SK-N-SH (cell line): ENCODE results near the gene ATXN7. TPM values are rescaled to one million over a fixed set of nuclear protein-coding genes. Genes with fewer than 3 reads are reported as not detected.

Source experiments
- CTCF ChIA-PET: fragments of 300-600, 350-600 bp; formaldehyde crosslinking; extraction: SDS; loops from one replicate; lab custom pipeline; 2021; lab: Yijun Ruan, JAX
- POLR2A ChIA-PET: fragments of 350-600 bp; sonication (Branson Sonifier 250); formaldehyde crosslinking; extraction: SDS; loops from one replicate; lab custom pipeline; 2020; ENCODE audit warnings: antibody characterized with exemption, inconsistent platforms; lab: Yijun Ruan, JAX
- DNase-seq: peaks from one replicate; pipeline ENCODE4 v3.0.0; 2012
- H2AFZ ChIP-seq: fragments of 200-600 bp; sonication (generic); 2 replicates; pipeline ENCODE4 v1.8.1; 2016; ENCODE audit warnings: antibody characterized with exemption, mild to moderate bottlenecking, low read depth
- H3F3A ChIP-seq: fragments of 200-600 bp; sonication (generic); replicated peaks from 2 replicates; pipeline ENCODE3; 2016; ENCODE audit warnings: antibody characterized with exemption, mild to moderate bottlenecking; ENCODE audit not compliant: insufficient read depth
- H3K27ac ChIP-seq, 2 experiments: fragments of 200-500 bp in 1 of 2; fragments of 200-600 bp in 1 of 2; sonication (Bioruptor generic) in 1 of 2; sonication (generic), shearing (Covaris generic) in 1 of 2; 2 replicates each; pipeline versions ENCODE4 v1.5.1 to v1.6.1; 2014 to 2016; ENCODE audit warnings: low read depth in 2 of 2, inconsistent platforms in 1 of 2, low read length in 1 of 2, mild to moderate bottlenecking in 1 of 2, mixed read lengths in 1 of 2
- H3K27me3 ChIP-seq: fragments of 200-600 bp; sonication (generic), shearing (Covaris generic); 2 replicates; pipeline ENCODE4 v1.6.1; 2016; ENCODE audit warnings: mixed run types; ENCODE audit not compliant: insufficient read depth
- H3K36me3 ChIP-seq, 2 experiments: fragments of 200-500 bp in 1 of 2; fragments of 200-600 bp in 1 of 2; sonication (Bioruptor generic) in 1 of 2; sonication (generic) in 1 of 2; replicated peaks in 1 of 2; 2 replicates each; pipeline versions ENCODE3 to v1.5.1; 2014 to 2016; ENCODE audit warnings: low read length in 1 of 2, mild to moderate bottlenecking in 1 of 2; ENCODE audit not compliant: insufficient read depth in 2 of 2, control insufficient read depth in 1 of 2
- H3K4me1 ChIP-seq, 2 experiments: fragments of 200-500 bp in 1 of 2; fragments of 200-600 bp in 1 of 2; sonication (Bioruptor generic) in 1 of 2; sonication (generic), shearing (Covaris generic) in 1 of 2; 2 replicates each; pipeline versions ENCODE4 v1.5.1 to v1.6.1; 2014 to 2016; ENCODE audit warnings: low read depth in 1 of 2, low read length in 1 of 2, mixed run types in 1 of 2; ENCODE audit not compliant: insufficient read depth in 2 of 2, control insufficient read depth in 1 of 2
- H3K4me2 ChIP-seq: fragments of 200-600 bp; sonication (generic), shearing (Covaris generic); 2 replicates; pipeline ENCODE4 v1.6.1; 2017; ENCODE audit warnings: mixed run types
- H3K4me3 ChIP-seq, 2 experiments: fragments of 200-500 bp in 1 of 2; fragments of 200-600 bp in 1 of 2; sonication (Bioruptor generic) in 1 of 2; sonication (generic), shearing (Covaris generic) in 1 of 2; 2 replicates each; pipeline versions ENCODE4 v1.5.1 to v1.8.1; 2014 to 2016; ENCODE audit warnings: low read depth in 2 of 2, inconsistent platforms in 1 of 2, low read length in 1 of 2, mild to moderate bottlenecking in 1 of 2, mixed read lengths in 1 of 2, moderate library complexity in 1 of 2
- H3K79me2 ChIP-seq: fragments of 200-600 bp; sonication (generic); 2 replicates; pipeline ENCODE4 v1.8.1; 2017; ENCODE audit warnings: mild to moderate bottlenecking; ENCODE audit not compliant: insufficient read depth
- H3K9ac ChIP-seq: fragments of 200-600 bp; sonication (generic); 2 replicates; pipeline ENCODE4 v1.6.1; 2017; ENCODE audit warnings: mixed run types
- H3K9me2 ChIP-seq: fragments of 200-600 bp; sonication (generic); 2 replicates; pipeline ENCODE4 v1.6.1; 2017; ENCODE audit warnings: mixed run types
- H3K9me3 ChIP-seq: fragments of 200-600 bp; sonication (generic); 2 replicates; pipeline ENCODE4 v1.6.1; 2017; ENCODE audit warnings: mixed run types, mild to moderate bottlenecking, moderate library complexity
- H4K20me1 ChIP-seq: fragments of 200-600 bp; sonication (generic); 2 replicates; pipeline ENCODE4 v1.6.1; 2017; ENCODE audit warnings: mild to moderate bottlenecking, mixed run types; ENCODE audit not compliant: insufficient read depth
- CHD2 ChIP-seq: fragments of 150-350 bp; IDR thresholded peaks from 2 replicates; pipeline ENCODE4 v1.6.1; 2018; ENCODE audit warnings: low read length; ENCODE audit not compliant: partially characterized antibody
- ELF1 ChIP-seq: IDR thresholded peaks from 2 replicates; pipeline ENCODE4 v1.4.0; 2012
- EP300 ChIP-seq, 2 experiments: IDR thresholded peaks; 2 replicates each; pipeline versions ENCODE4 v1.4.0 to v1.6.1; 2012; ENCODE audit warnings: borderline replicate concordance in 1 of 2, low read depth in 1 of 2, low read length in 1 of 2
- EZH2phosphoT487 ChIP-seq: fragments of 200-600 bp; sonication (generic); IDR thresholded peaks from 2 replicates; pipeline ENCODE4 v1.6.1; 2017; ENCODE audit warnings: low read depth, mixed run types, mild to moderate bottlenecking, antibody characterized with exemption, moderate library complexity, borderline replicate concordance
- FOSL2 ChIP-seq: IDR thresholded peaks from 2 replicates; pipeline ENCODE4 v1.4.0; 2012; ENCODE audit warnings: low read depth, mild to moderate bottlenecking, moderate library complexity, borderline replicate concordance
- FOXM1 ChIP-seq: IDR thresholded peaks from 2 replicates; pipeline ENCODE4 v1.4.0; 2012; ENCODE audit warnings: low read depth, mild to moderate bottlenecking
- GABPA ChIP-seq: IDR thresholded peaks from 2 replicates; pipeline ENCODE4 v1.4.0; 2012; ENCODE audit warnings: low read depth, mild to moderate bottlenecking
- JUND ChIP-seq: IDR thresholded peaks from 2 replicates; pipeline ENCODE4 v1.4.0; 2012
- MEF2A ChIP-seq: IDR thresholded peaks from 2 replicates; pipeline ENCODE4 v1.4.0; 2012; ENCODE audit warnings: low read depth, borderline replicate concordance
- MXI1 ChIP-seq: IDR thresholded peaks from 2 replicates; pipeline ENCODE4 v1.6.1; 2012; ENCODE audit warnings: mild to moderate bottlenecking, low read depth, low read length, improper control_type of control experiment
- NFIC ChIP-seq: IDR thresholded peaks from 2 replicates; pipeline ENCODE4 v1.4.0; 2012; ENCODE audit warnings: borderline replicate concordance
- NRF1 ChIP-seq: IDR thresholded peaks from 2 replicates; pipeline ENCODE4 v1.6.1; 2012; ENCODE audit warnings: low read depth, mild to moderate bottlenecking, low read length
- POLR2AphosphoS5 ChIP-seq: IDR thresholded peaks from 2 replicates; pipeline ENCODE4 v1.6.1; 2012; ENCODE audit warnings: low read depth, low read length
- RAD21 ChIP-seq: IDR thresholded peaks from 2 replicates; pipeline ENCODE4 v1.6.1; 2012; ENCODE audit warnings: mild to moderate bottlenecking, low read length
- RFX5 ChIP-seq: IDR thresholded peaks from 2 replicates; pipeline ENCODE4 v1.6.1; 2012; ENCODE audit warnings: mild to moderate bottlenecking, improper control_type of control experiment, low read length
- RXRA ChIP-seq: IDR thresholded peaks from 2 replicates; pipeline ENCODE4 v1.4.0; 2012; ENCODE audit warnings: low read depth, mild to moderate bottlenecking, borderline replicate concordance
- SIN3A ChIP-seq: IDR thresholded peaks from 2 replicates; pipeline ENCODE4 v1.6.1; 2012; ENCODE audit warnings: low read depth, mild to moderate bottlenecking, low read length, moderate library complexity, borderline replicate concordance
- SMC3 ChIP-seq: IDR thresholded peaks from 2 replicates; pipeline ENCODE4 v1.6.1; 2012; ENCODE audit warnings: low read depth, low read length, improper control_type of control experiment
- TCF12 ChIP-seq: IDR thresholded peaks from 2 replicates; pipeline ENCODE4 v1.4.0; 2012
- YY1 ChIP-seq: IDR thresholded peaks from 2 replicates; pipeline ENCODE4 v1.4.0; 2012; ENCODE audit warnings: low read depth, mild to moderate bottlenecking
- WGBS: methylation state at CpG from one replicate; pipeline ENCODE4 v1.1.6; 2017; ENCODE audit warnings: low lambda C conversion rate; 5-methylcytosine and 5-hydroxymethylcytosine counted together
- polyA plus RNA-seq, 3 experiments: library from polyadenylated mRNA; depleted of rRNA; stranded (reverse); fragments of >200 nt; gene quantifications; 2 replicates each; pipeline ENCODE4 v1.2.3, GENCODE V29; 2012
- TF ChIP-seq, protein P1 (sequence below): IDR thresholded peaks from 2 replicates; pipeline ENCODE4; 2012
- TF ChIP-seq, protein P2 (sequence below): fragments of 200-600 bp; sonication (generic); IDR thresholded peaks from 2 replicates; pipeline ENCODE4 v1.6.1; 2017; ENCODE audit warnings: antibody characterized with exemption, mild to moderate bottlenecking, moderate library complexity
- TF ChIP-seq, protein P3 (sequence below): fragments of 150-350 bp; IDR thresholded peaks from 2 replicates; pipeline ENCODE4 v1.6.1; 2016; ENCODE audit warnings: mild to moderate bottlenecking, low read depth, low read length
- TF ChIP-seq, protein P4 (sequence below): IDR thresholded peaks from 2 replicates; pipeline ENCODE4 v1.4.0; 2012; ENCODE audit warnings: low read depth, borderline replicate concordance
- TF ChIP-seq, protein P5 (sequence below): IDR thresholded peaks from 2 replicates; pipeline ENCODE4 v1.4.0; 2012; ENCODE audit warnings: low read depth, borderline replicate concordance
- TF ChIP-seq, protein P6 (sequence below): IDR thresholded peaks from 2 replicates; pipeline ENCODE4 v1.4.0; 2012; ENCODE audit warnings: low read depth

Gene ATXN7
- polyA plus RNA-seq, 1 of the 3 experiments (the other 2 are of a cell fraction), result 6.2 TPM

DNA sequence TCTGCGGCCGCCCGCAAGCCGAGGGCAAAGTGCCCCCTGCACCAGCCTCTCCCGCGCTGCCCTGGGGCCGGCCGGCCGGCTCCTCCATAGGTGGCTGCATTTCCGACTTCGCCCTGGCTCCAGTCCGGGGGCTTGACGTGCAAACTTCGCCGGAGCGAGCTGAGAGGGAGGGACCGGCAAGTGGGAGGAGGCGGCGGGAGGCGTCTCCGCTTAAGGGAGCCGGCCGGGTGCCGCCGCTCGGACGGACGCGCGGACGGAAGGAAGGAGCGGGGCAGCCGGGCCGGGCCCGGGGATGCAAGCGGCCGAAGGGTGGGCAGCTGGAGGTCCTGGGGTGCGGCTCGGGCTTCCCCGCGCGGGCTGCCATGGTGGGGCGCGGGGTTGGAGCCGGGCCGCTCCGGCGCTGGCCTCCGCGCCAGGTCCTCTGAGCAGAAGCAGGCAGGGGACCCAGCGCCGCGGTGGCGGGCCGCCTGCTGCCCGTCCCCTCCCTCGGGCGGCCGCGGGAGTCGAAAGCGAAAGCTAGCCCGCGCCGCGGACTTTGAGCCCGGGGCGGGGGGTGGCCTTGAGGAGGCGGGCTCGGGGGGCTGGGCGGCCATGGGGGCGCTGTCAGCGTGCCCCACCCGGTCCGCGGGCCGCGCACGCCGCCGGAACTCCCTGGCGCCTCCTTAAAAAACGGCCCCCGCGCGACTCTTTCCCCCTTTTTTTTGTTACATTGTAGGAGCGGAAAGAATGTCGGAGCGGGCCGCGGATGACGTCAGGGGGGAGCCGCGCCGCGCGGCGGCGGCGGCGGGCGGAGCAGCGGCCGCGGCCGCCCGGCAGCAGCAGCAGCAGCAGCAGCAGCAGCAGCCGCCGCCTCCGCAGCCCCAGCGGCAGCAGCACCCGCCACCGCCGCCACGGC lies 48.5 kb downstream of the ATXN7 start, which contains the start of gene SCAANT1:
Gene SCAANT1 (minus strand): TSS at position 511 of the 895 bp plus-strand sequence.
- H3F3A ChIP-seq, result peaks cover 14% of the 10 kb centered on the region
- peak within 1 kb of the TSS; percentile 96 for H3K4me2 ChIP-seq
- H3K4me1 ChIP-seq, result peaks cover 13 to 18% of the 10 kb centered on the region in 2 experiments
- peaks cover 63% of the 10 kb centered on the region for H3K79me2 ChIP-seq
- POLR2A ChIA-PET, result no interaction called here
- CTCF ChIA-PET, result interaction anchor here (0.7 to 1.8 kb wide), 6 partner anchors 11 to 561 kb away, joined by 3 to 5 read pairs (median 3); partner anchors contain the start of gene PSMD6
- H3K27me3 ChIP-seq, result no peaks in the 10 kb centered on the region
- H3K9me2 ChIP-seq, result no peaks in the 10 kb centered on the region
- peak within 1 kb of the TSS; percentile 68 to 71 for H3K4me3 ChIP-seq
- H3K36me3 ChIP-seq, result peaks cover 11 to 20% of the 10 kb centered on the region in 2 experiments
- peak within 1 kb of the TSS; percentile 71; the same call in 1 of the 2 replicates for H2AFZ ChIP-seq
- H3K27ac ChIP-seq, result peak within 1 kb of the TSS; percentile 78 to 86
- peaks cover 8% of the 10 kb centered on the region; the same call in 1 of the 2 replicates for H4K20me1 ChIP-seq
- no peaks in the 10 kb centered on the region for H3K9me3 ChIP-seq
- H3K9ac ChIP-seq, result peak within 1 kb of the TSS; percentile 81
- peak; percentile 92 for DNase-seq
- 2% methylated on average over 22 of the region's 115 CpGs for WGBS
- TF ChIP-seq, protein P1, sequence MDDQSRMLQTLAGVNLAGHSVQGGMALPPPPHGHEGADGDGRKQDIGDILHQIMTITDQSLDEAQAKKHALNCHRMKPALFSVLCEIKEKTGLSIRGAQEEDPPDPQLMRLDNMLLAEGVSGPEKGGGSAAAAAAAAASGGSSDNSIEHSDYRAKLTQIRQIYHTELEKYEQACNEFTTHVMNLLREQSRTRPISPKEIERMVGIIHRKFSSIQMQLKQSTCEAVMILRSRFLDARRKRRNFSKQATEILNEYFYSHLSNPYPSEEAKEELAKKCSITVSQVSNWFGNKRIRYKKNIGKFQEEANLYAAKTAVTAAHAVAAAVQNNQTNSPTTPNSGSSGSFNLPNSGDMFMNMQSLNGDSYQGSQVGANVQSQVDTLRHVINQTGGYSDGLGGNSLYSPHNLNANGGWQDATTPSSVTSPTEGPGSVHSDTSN, result no peak
- no peak for TF ChIP-seq FOXM1
- TF ChIP-seq FOSL2, result no peak
- peak in 1 of 2 experiments; percentile 28; a peak in 1 of 4 replicates for TF ChIP-seq EP300 (IDR thresholded peaks at IDR 0.05; ENCODE audit: borderline replicate concordance in 1 of 2, low read depth in 1 of 2, low read length in 1 of 2)
- TF ChIP-seq NRF1, result no peak
- no peak; the same call in 1 of the 2 replicates for TF ChIP-seq POLR2AphosphoS5
- TF ChIP-seq, protein P2, sequence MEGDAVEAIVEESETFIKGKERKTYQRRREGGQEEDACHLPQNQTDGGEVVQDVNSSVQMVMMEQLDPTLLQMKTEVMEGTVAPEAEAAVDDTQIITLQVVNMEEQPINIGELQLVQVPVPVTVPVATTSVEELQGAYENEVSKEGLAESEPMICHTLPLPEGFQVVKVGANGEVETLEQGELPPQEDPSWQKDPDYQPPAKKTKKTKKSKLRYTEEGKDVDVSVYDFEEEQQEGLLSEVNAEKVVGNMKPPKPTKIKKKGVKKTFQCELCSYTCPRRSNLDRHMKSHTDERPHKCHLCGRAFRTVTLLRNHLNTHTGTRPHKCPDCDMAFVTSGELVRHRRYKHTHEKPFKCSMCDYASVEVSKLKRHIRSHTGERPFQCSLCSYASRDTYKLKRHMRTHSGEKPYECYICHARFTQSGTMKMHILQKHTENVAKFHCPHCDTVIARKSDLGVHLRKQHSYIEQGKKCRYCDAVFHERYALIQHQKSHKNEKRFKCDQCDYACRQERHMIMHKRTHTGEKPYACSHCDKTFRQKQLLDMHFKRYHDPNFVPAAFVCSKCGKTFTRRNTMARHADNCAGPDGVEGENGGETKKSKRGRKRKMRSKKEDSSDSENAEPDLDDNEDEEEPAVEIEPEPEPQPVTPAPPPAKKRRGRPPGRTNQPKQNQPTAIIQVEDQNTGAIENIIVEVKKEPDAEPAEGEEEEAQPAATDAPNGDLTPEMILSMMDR, result no peak
- TF ChIP-seq, protein P3, sequence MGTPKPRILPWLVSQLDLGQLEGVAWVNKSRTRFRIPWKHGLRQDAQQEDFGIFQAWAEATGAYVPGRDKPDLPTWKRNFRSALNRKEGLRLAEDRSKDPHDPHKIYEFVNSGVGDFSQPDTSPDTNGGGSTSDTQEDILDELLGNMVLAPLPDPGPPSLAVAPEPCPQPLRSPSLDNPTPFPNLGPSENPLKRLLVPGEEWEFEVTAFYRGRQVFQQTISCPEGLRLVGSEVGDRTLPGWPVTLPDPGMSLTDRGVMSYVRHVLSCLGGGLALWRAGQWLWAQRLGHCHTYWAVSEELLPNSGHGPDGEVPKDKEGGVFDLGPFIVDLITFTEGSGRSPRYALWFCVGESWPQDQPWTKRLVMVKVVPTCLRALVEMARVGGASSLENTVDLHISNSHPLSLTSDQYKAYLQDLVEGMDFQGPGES, result no peak
- TF ChIP-seq ELF1, result 0 out of 2 replicates have a peak, but pooled peaks have one; percentile 24
- TF ChIP-seq RXRA, result no peak
- TF ChIP-seq JUND, result no peak
- TF ChIP-seq, protein P4, sequence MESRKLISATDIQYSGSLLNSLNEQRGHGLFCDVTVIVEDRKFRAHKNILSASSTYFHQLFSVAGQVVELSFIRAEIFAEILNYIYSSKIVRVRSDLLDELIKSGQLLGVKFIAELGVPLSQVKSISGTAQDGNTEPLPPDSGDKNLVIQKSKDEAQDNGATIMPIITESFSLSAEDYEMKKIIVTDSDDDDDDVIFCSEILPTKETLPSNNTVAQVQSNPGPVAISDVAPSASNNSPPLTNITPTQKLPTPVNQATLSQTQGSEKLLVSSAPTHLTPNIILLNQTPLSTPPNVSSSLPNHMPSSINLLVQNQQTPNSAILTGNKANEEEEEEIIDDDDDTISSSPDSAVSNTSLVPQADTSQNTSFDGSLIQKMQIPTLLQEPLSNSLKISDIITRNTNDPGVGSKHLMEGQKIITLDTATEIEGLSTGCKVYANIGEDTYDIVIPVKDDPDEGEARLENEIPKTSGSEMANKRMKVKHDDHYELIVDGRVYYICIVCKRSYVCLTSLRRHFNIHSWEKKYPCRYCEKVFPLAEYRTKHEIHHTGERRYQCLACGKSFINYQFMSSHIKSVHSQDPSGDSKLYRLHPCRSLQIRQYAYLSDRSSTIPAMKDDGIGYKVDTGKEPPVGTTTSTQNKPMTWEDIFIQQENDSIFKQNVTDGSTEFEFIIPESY, result no peak
- TF ChIP-seq SMC3, result no peak
- TF ChIP-seq, protein P5, sequence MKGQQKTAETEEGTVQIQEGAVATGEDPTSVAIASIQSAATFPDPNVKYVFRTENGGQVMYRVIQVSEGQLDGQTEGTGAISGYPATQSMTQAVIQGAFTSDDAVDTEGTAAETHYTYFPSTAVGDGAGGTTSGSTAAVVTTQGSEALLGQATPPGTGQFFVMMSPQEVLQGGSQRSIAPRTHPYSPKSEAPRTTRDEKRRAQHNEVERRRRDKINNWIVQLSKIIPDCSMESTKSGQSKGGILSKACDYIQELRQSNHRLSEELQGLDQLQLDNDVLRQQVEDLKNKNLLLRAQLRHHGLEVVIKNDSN, result no peak
- TF ChIP-seq EZH2phosphoT487, result no peak
- no peak for TF ChIP-seq RFX5
- TF ChIP-seq, protein P6, sequence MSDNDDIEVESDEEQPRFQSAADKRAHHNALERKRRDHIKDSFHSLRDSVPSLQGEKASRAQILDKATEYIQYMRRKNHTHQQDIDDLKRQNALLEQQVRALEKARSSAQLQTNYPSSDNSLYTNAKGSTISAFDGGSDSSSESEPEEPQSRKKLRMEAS, result peak; percentile 33
- TF ChIP-seq TCF12, result no peak
- TF ChIP-seq GABPA, result peak; percentile 49; the same call in 1 of the 2 replicates
- TF ChIP-seq CHD2, result no peak
- peak; percentile 78 for TF ChIP-seq MXI1
- 0 out of 2 replicates have a peak, but pooled peaks have one; percentile 6 for TF ChIP-seq MEF2A
- peak; percentile 9; the same call in 1 of the 2 replicates for TF ChIP-seq SIN3A
- TF ChIP-seq RAD21, result no peak
- TF ChIP-seq NFIC, result no peak
- TF ChIP-seq YY1, result 0 out of 2 replicates have a peak, but pooled peaks have one; percentile 38
